Natural killer cell treated with Interleukin-12 subunit alpha and Interleukin-12 subunit beta and Interleukin-15 and Interleukin-18, amount 100 ng/mL, for 72 hours (primary cell): ENCODE results near the gene LENEP. TPM values are rescaled to one million over a fixed set of nuclear protein-coding genes. Genes with fewer than 3 reads are reported as not detected.
A peak's percentile ranks its signal among the peaks of the same experiment; 100 is the strongest.

Experiments
- ATAC-seq, 2 donors: fragments of 150-1000 bp; cut with Tn5 transposase in 1 of 2; sonication (Bioruptor Pico), chemical (Tn5 transposase) in 1 of 2; 2 replicates each; pipeline ENCODE4 v1.10.0; 2021
- DNase-seq: peaks from one replicate; pipeline ENCODE4 v3.0.0; 2022; ENCODE audit warnings: low spot score
- H3K27ac Mint-ChIP-seq, 2 donors: 1 replicate in 1 of 2; 2 replicates in 1 of 2; pipeline ENCODE4 v1.8.0; 2022; ENCODE audit warnings: mixed read lengths in 2 of 2, mild to moderate bottlenecking in 1 of 2, moderate library complexity in 1 of 2
- H3K27me3 Mint-ChIP-seq, 2 donors: 1 replicate in 1 of 2; 2 replicates in 1 of 2; pipeline ENCODE4 v1.8.0; 2022; ENCODE audit warnings: mixed read lengths in 2 of 2
- H3K36me3 Mint-ChIP-seq: one replicate; pipeline ENCODE4 v1.8.0; 2022; ENCODE audit warnings: mixed read lengths
- H3K4me1 Mint-ChIP-seq, 2 donors: 1 replicate in 1 of 2; 2 replicates in 1 of 2; pipeline ENCODE4 v1.8.0; 2022; ENCODE audit warnings: low read depth in 2 of 2, mixed read lengths in 2 of 2, mild to moderate bottlenecking in 1 of 2
- H3K4me3 Mint-ChIP-seq: one replicate; pipeline ENCODE4 v1.8.0; 2022; ENCODE audit warnings: mixed read lengths
- H3K9me3 Mint-ChIP-seq: 2 replicates; pipeline ENCODE4 v1.8.0; 2022; ENCODE audit warnings: mixed read lengths
- total RNA-seq, 2 donors: library from RNA; stranded (reverse); gene quantifications; one replicate each; pipeline ENCODE4 v1.2.3, GENCODE V29; 2022

The LENEP gene
- total RNA-seq, 2 donors from 2014 or later, result 0.48 to 4.3 TPM

- Mint-ChIP-seq H3K27me3 (no peaks in the 10 kb centered on the region), H3K36me3 (no peaks in the 10 kb centered on the region)
These were observed 18.1 kb downstream of the LENEP start for GRCh38 chr1:155011437-155012025.

GRCh38 chr1:155012026-155012546 is 18.7 kb downstream of the LENEP start:
- Mint-ChIP-seq H3K27me3 (no peaks in the 10 kb centered on the region), H3K9me3 (no peaks in the 10 kb centered on the region), H3K27ac (peak overlapping the region in 1 of 2 donors; percentile 62), H3K4me3 (no peak overlapping the region), H3K4me1 (peaks cover 34 to 47% of the 10 kb centered on the region in 2 donors), H3K36me3 (no peaks in the 10 kb centered on the region)
- no peak for ATAC-seq
- DNase-seq, result no peak

More at GRCh38 chr1:155011437-155012025, 18.1 kb downstream of the LENEP start:
- H3K4me3 Mint-ChIP-seq, result no peak overlapping the region
- H3K9me3 Mint-ChIP-seq, result no peaks in the 10 kb centered on the region
- H3K4me1 Mint-ChIP-seq, result peaks cover 38 to 51% of the 10 kb centered on the region in 2 donors
- DNase-seq, result no peak
- ATAC-seq, result no peak
- H3K27ac Mint-ChIP-seq, result peak overlapping the region; percentile 65 to 81

GRCh38 chr1:155012776-155013602 is 19.6 kb downstream of the LENEP start:
- Mint-ChIP-seq H3K27me3 (no peaks in the 10 kb centered on the region), H3K4me3 (peak overlapping the region; percentile 3), H3K36me3 (no peaks in the 10 kb centered on the region), H3K4me1 (peaks cover 34 to 52% of the 10 kb centered on the region in 2 donors), H3K27ac (peak overlapping the region; percentile 62 to 70), H3K9me3 (no peaks in the 10 kb centered on the region)
- peak; percentile 58 for DNase-seq
- no peak for ATAC-seq

GRCh38 chr1:155013632-155014031 is 20.2 kb downstream of the LENEP start:
- no peak overlapping the region for H3K27ac Mint-ChIP-seq
- peak overlapping the region; percentile 30 for H3K4me3 Mint-ChIP-seq
- H3K4me1 Mint-ChIP-seq, result peaks cover 34 to 49% of the 10 kb centered on the region in 2 donors
- ATAC-seq (no peak), DNase-seq (no peak)
- no peaks in the 10 kb centered on the region for H3K36me3 Mint-ChIP-seq
- no peaks in the 10 kb centered on the region for H3K27me3 Mint-ChIP-seq
- no peaks in the 10 kb centered on the region for H3K9me3 Mint-ChIP-seq

- no peaks in the 10 kb centered on the region for H3K36me3 Mint-ChIP-seq
- no peaks in the 10 kb centered on the region for H3K9me3 Mint-ChIP-seq
- peaks cover 23 to 48% of the 10 kb centered on the region in 2 donors for H3K4me1 Mint-ChIP-seq
- DNase-seq, result peak; percentile 45
- H3K27ac Mint-ChIP-seq, result no peak overlapping the region
- no peak overlapping the region for H3K4me3 Mint-ChIP-seq
- ATAC-seq, result no peak
- no peaks in the 10 kb centered on the region for H3K27me3 Mint-ChIP-seq
These were observed 21.5 kb downstream of the LENEP start for GRCh38 chr1:155014709-155015508.

GRCh38 chr1:155015527-155016230 is 22.3 kb downstream of the LENEP start:
- H3K36me3 Mint-ChIP-seq, result no peaks in the 10 kb centered on the region
- H3K4me3 Mint-ChIP-seq, result no peak overlapping the region
- peaks cover 19 to 42% of the 10 kb centered on the region in 2 donors for H3K4me1 Mint-ChIP-seq

GRCh38 chr1:155016231-155016831 is 22.9 kb downstream of the LENEP start:
- no peak overlapping the region for H3K27ac Mint-ChIP-seq

More at GRCh38 chr1:155015527-155016230, 22.3 kb downstream of the LENEP start:
- Mint-ChIP-seq H3K9me3 (no peaks in the 10 kb centered on the region), H3K27me3 (no peaks in the 10 kb centered on the region), H3K27ac (no peak overlapping the region)
- ATAC-seq (no peak), DNase-seq (no peak)

GRCh38 chr1:155017041-155017945 is 23.9 kb downstream of the LENEP start:
- no peaks in the 10 kb centered on the region for H3K9me3 Mint-ChIP-seq
- H3K4me3 Mint-ChIP-seq, result peak overlapping the region; percentile 54
- H3K4me1 Mint-ChIP-seq, result peaks cover 19 to 41% of the 10 kb centered on the region in 2 donors
- H3K27me3 Mint-ChIP-seq, result no peaks in the 10 kb centered on the region
- no peaks in the 10 kb centered on the region for H3K36me3 Mint-ChIP-seq
- H3K27ac Mint-ChIP-seq, result no peak overlapping the region
- ATAC-seq (peak; percentile 94 to 95), DNase-seq (peak; percentile 87)

More at GRCh38 chr1:155016231-155016831, 22.9 kb downstream of the LENEP start:
- no peaks in the 10 kb centered on the region for H3K27me3 Mint-ChIP-seq
- no peaks in the 10 kb centered on the region for H3K36me3 Mint-ChIP-seq
- no peak for ATAC-seq
- H3K4me1 Mint-ChIP-seq, result peaks cover 19 to 38% of the 10 kb centered on the region in 2 donors
- H3K4me3 Mint-ChIP-seq, result no peak overlapping the region
- no peak for DNase-seq
- H3K9me3 Mint-ChIP-seq, result no peaks in the 10 kb centered on the region

GRCh38 chr1:155017946-155018316 is 24.5 kb downstream of the LENEP start:
- H3K36me3 Mint-ChIP-seq, result no peaks in the 10 kb centered on the region
- no peak for ATAC-seq
- peak overlapping the region; percentile 54 for H3K4me3 Mint-ChIP-seq
- peaks cover 16 to 34% of the 10 kb centered on the region in 2 donors for H3K4me1 Mint-ChIP-seq
- H3K9me3 Mint-ChIP-seq, result no peaks in the 10 kb centered on the region
- no peak overlapping the region for H3K27ac Mint-ChIP-seq
- DNase-seq, result no peak
- H3K27me3 Mint-ChIP-seq, result no peaks in the 10 kb centered on the region

GRCh38 chr1:155018617-155019348 is 25.4 kb downstream of the LENEP start:
- Mint-ChIP-seq H3K36me3 (no peaks in the 10 kb centered on the region), H3K27ac (peak overlapping the region in 1 of 2 donors; percentile 29), H3K4me1 (peaks cover 8 to 29% of the 10 kb centered on the region in 2 donors), H3K4me3 (no peak overlapping the region), H3K27me3 (no peaks in the 10 kb centered on the region), H3K9me3 (no peaks in the 10 kb centered on the region)
- no peak for ATAC-seq
- DNase-seq, result no peak

GRCh38 chr1:155019377-155020245 is 26.2 kb downstream of the LENEP start:
- H3K27me3 Mint-ChIP-seq, result no peaks in the 10 kb centered on the region
- peaks cover 5 to 27% of the 10 kb centered on the region in 2 donors for H3K4me1 Mint-ChIP-seq
- no peaks in the 10 kb centered on the region for H3K9me3 Mint-ChIP-seq
- ATAC-seq, result no peak
- H3K27ac Mint-ChIP-seq, result peak overlapping the region in 1 of 2 donors; percentile 29
- no peak for DNase-seq
- no peak overlapping the region for H3K4me3 Mint-ChIP-seq
- no peaks in the 10 kb centered on the region for H3K36me3 Mint-ChIP-seq
